ENCODE measurements around the gene M1AP.

The M1AP gene

DNA sequence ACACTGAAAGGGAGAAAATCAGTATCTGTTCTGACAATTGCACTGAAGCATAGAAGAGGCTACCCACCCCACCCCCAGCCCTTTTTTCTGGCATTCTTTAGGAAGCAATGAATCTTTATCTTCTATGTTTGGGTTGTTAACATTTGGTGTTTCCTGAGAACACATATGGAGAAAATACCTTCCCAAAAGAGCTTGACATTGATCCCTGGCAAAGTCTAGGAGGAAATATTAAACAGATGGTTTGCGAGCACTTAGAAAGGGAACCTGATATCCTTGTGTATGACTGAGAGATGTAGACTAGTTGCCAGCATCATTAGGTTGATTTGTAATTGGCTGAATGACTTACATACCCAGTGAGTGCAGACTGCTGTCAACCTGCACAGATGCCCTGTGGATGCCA lies 50.7 kb downstream of the M1AP start:
- DNase-seq (ENCODE audit: low read depth in 2 of 2), result no peak

DNA sequence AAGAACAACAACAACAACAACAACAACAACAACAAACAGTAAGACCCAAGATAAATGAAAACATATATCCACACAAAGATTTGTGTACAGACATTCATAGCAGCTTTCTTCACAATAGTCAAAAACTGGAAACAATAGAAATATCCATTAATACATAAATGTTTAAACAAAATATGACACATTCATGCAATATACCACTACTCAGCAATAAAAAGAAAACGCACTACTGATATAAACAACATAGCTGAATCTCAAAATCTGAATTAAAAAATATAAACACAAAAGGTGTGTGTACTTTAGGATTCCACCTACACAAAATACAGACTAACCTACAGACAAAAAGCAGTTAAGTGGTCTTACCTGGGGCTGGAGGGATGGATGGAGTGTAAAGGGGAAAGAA lies 51.5 kb downstream of the M1AP start:
- no peak for DNase-seq (ENCODE audit: low read depth in 2 of 2)

DNA sequence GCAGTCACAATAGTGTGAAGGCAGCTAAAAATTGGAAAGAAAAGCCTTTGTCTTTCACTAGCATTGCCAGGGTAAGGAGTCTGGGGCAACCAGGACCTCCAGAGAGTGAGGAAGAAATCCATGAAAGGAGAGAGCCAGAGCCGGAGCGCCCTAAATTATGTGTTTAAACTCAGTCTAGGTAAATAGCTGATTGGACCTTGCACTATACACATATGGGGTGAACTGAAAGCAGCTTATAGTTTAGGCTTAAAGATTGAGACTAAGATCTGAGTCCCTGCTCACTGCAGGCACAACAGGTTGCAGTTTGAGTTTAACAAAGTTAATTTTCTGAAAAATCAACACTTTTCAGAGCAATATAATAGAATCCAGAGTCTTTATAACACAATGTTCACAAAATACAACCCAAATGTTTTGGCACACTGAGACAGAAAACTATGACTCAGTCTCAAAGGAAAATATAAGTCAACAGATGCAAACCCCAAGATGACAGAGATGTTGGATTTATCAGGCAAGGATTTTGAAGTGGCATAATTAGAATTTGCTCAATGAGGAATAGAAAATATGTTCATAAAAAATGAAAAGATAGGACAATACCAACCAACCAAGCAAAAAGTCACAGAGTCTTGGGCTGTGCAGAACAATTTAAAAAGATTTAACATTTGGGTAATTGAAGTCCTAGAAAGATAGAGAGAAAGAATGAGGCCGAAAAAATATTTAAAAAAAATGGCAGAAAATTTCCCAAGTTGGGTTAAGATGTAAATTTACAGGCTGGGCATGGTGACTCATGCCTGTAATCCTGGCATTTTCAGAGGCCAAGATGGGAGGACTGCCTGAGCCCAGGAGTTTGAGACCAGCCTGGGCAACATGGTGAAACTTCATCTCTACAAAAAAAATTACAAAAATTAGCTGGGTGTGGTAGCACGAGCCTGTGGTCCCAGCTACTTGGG lies 54.0 kb downstream of the M1AP start:
- DNase-seq (ENCODE audit: low read depth in 2 of 2), result no peak

DNA sequence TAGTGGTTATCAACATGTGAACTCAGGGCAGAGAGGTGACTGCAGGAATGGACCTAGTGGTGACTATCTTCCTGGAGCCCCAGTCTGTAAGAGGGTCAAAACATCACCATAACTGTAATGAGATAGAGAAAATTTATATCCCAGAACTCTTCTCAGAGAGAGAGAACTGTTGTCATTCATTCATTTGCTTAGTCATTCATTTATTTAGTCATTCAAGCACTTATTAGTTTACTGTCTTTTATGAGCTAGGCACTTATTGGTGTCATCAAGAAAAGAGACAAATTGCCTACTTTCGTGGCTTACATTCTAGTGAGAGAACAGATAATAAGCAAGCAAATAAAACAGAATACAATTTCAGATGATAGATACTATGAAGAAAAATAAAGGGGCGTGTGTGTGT lies 59.5 kb downstream of the M1AP start:
- no peak for DNase-seq (ENCODE audit: low read depth in 2 of 2)

DNA sequence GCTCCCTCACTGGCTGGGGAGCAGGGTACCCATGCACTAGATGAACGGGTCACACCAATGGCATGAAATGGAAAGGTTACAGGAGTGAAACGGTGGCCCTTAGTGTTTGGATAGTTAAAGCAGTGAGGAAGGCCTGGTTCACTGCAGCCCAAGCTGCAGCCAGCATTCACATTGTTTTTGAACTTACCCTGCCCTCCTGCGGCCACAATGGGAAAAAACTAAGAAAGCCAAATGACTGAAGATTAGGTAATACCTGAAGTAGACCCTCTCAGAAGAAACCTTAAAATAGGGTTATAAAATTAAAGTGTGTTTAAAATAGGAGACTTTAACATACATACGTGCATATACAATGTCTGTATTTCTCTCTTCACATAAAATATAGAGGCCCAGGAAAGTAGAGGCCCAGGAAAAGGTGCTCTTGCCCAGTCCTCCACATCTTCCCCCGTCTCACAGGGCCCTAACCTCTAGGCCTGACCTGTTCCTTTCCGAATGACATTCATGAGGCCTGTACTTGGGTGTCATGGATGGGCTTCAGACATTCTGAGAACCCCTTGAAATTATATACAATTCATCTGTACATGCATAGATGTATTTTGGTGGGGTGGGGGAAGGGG lies 60.4 kb downstream of the M1AP start:
- peak; percentile 20 to 32 for DNase-seq (ENCODE audit: low read depth in 2 of 2)

DNA sequence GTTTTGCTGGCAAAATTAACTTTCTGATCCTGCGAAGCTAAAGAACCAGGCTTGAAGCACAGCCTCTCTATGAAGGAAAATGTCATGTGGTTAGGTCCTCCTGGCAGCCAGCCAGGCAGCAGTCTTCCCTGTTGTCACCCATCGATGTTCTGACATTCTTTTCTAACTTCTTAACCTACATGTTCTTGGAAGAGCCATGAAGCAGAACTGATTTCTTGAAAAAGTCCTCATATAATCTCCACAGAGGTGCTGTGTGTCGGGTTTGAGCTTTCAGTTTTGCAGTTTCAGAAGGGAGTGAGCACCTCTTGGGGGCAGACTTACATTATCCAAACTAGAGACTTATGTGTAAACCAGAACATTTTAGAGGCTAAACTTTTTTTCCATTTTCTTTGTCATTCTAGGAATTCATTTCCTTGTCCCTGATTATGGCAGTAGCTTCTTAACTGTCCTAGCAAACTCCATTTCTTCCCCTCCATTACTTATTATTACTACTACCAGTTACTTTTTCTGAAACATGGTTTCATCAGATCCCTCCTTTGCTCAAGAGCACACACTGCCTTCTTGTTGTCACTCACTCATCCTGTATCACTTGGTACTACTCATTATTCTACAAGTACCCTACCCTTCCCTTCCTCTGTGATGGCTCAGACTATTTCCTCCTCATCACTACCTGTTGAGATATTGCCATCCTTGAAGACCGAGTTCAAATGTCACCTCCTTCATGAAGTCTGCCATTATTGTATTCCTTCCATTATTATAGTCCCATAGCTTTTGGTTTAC lies 62.5 kb downstream of the M1AP start:
- no peak for DNase-seq (ENCODE audit: low read depth in 2 of 2)

DNA sequence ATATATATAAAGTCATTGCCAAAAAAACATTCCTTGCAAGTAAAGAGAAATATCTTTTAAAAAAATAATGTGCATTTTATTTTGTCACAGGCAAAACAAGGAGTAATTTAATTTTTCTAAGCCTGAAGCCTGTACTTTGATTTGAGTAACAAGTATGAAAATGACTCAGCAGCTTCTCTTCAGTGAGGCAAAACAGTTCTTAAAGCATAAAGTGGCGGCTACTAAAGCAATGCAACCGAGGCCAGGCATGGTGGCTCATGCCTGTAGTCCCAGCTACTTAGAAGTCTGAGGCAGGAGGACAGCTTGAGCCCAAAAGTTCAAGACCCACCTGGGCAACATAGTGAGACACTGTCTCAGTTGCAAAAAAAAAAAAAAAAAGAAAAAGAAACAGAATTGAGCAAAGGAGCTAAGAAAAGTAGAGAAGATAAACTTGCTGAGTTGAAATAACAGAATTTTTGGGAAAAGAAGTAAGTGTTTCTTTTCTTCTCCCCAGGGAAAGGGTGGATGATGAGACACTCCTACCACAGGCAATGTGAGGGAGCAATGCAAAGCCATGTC lies 64.0 kb downstream of the M1AP start:
- no peak for DNase-seq (ENCODE audit: low read depth in 2 of 2)

DNA sequence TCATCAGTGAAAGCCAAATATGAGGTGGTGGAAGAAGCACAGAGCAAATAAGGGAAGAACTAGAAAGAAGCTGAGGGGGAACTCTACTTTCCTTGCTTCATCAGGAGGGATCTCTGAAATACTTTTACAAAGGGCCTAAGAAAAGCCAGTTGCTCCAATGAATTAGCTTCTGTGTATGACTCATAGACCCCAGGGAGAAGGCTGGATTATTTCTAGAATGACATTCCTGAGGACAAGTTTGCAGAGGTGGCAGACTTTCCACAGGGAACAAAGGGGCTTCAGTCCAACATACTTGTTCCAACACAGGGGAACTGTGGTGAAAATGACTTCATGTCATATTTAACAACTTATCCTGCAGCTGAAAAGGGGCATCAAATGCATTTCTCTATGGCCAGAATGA lies 64.6 kb downstream of the M1AP start:
- DNase-seq (ENCODE audit: low read depth in 2 of 2), result no peak

DNA sequence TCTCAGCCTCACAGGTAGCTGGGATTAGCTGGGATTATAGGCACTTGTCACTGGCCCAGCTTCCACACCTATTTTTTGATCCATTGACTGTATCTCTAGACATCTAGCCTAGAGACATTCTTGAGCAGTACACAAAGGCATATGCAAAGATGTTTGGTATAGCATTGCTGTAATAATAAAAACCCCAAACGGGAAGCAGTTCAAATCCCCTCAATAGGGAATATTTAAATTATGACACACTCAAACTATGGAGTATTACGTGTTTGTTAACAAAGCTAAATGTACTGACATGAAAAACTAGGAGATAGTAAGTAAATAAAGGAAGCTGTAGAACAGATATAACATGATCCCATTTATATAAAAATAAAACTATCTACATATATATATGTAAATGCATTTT lies 65.9 kb downstream of the M1AP start:
- no peak for DNase-seq (ENCODE audit: low read depth in 2 of 2)

DNA sequence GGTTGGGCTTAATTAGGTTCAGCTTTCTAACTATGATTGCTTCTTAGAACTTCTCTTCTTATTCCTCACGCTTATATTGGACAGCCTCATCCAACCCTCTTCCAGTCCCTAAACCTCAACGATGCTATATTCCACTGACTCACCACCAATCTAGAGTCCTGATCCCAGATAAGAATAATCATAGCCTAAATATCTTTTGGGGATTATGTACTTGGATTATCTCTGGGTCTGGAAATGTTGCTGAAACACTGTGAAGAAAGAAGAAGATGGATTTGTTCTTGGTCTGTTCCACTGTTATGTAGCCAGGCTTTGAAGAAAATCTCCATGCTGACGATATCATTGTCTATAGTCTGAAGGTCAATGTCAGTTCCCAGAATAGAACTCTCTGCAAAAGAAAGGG lies 66.7 kb downstream of the M1AP start:
- DNase-seq (ENCODE audit: low read depth in 2 of 2), result no peak

DNA sequence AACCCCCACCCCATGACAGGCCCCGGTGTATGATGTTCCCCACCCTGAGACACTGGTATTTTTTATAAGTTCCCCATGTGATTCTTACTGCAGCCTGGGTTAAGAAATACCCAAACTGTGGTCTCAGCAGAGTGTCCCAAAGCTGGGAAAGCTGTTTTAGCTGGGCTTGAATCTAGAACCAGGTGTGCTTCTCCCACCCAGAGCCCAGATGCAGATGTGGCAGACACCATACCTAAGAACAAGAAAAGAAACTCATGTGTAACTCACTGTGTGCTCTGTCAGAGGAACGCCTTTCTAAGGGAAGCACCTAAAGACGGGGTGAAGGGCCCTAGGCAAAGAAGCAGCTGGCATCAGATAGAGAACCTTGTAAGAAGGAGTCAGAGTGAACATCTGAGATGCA lies 69.7 kb downstream of the M1AP start:
- no peak for DNase-seq (ENCODE audit: low read depth in 2 of 2)

DNA sequence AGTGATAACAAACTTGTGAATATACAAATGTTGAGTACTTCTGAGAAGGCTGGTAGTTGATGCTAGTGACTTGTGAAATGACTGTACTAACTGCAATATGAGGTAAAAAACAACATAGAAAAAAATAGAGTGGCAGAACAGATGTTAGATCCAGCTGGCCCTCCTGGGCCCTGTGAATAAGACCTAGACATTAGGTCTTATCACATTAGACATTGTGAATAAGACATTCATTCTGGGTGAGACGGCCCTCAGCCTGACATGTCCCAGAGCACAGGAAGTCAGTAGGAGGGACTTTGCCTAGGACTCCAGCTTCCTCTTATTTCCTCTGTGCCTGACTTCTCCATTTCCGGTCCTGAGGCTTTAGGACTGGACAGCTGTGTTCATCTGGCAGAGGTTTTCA lies 70.7 kb downstream of the M1AP start:
- no peak for DNase-seq (ENCODE audit: low read depth in 2 of 2)

DNA sequence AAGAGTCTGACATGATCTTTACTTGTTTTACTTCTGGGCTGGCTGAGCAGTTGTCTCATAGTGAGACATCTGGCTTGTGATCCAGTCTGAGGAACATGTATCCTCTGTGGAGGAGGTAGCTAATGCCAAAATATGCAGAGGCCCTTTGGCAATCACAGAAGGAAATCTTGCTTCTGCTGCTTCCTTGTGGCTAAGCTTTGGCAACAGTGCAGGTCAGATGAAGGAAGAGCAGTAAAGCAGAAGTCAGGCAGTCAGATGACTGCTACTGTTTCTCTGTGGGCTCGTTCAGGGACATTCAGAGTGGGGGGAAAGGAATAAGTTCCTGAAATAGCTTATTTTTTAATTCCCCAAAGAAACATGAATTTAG lies 71.3 kb downstream of the M1AP start:
- DNase-seq (ENCODE audit: low read depth in 2 of 2), result no peak

DNA sequence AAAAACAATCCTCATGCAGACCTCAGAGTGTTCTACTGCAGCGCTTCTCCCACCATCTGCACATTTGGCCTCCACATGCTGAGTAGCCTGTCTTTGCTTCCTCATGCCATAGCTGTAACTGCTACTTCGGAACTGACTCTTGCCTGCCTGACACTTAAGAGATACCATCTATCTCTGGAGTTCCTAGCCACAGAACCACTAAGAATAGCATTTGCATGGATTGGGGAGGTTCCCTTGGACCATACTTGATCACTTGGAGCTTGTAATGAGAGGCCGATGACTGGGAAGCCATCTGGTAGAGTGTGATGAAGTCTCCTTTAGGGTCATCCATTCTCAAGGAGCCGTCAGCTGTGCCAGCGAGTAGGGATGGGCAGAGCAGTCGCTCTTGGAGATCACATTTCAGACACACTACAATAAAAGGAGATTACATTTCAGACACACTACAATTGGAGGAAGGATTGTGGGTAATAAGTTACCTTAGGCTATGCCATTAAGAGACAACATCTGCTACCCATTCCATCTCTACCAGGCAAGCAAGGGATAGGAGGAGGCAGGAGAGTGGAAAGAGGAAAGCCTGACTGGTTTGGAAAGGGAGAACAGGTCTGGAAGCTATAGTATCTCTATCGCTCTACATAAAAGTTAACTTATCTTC lies 71.8 kb downstream of the M1AP start:
- DNase-seq (ENCODE audit: low read depth in 2 of 2), result no peak

DNA sequence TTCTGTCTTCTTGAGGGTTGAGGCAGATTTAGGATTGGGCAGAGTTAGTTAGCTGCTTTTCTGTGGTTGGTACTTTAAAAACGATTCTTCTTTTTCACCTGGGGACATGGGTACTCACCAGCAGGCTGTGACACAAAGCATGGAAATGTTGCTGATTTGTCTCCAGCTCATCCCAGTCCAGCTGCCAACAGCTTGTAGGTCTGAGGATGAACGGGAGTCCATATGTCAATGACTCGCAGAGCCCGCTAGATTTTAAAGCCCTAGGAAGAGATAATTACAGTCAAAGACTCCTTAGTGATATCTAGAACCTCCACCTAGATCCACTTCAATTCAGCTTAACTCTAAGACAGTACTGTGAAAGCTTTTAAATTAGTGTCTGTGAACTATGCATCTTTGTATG lies 72.8 kb downstream of the M1AP start:
- DNase-seq (ENCODE audit: low read depth in 2 of 2), result no peak

DNA sequence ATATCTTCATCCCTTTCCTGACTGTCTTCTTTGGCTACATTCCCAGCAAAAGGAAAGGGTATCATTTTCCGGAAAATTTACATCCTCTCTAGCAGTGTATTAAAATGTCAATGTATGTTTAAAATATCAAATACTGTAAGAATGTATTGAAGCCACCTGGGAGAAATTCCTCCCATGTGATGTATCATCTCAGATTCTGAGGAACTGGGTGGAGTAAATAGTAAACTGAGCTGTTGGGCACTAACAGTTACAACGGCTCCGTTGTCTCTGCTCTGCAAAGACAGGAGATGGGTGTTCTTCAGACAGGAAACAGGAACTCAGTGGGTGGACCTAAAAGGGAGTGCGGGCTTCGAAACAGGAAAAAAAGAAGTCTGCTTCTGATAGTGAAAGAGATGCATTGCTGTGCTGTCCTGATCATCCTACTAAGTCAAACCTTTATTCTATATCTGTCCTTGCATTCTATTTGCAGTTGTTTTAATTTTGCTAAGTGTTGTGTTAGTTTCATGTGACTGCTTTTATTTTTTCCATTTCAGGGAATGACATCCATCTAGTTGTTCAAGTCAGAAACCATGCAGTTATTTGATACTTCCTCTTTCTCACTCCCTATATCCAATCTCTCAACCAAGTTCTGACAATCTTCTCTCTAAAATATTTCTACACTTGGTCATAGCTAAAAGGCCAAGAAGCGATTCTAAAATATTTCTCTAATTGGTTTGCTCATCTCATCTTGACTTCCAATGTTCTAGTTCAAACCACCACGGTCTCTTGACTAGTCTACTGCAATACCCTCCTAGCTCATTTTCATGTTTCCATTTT lies 74.2 kb downstream of the M1AP start:
- no peak for DNase-seq (ENCODE audit: low read depth in 2 of 2)

DNA sequence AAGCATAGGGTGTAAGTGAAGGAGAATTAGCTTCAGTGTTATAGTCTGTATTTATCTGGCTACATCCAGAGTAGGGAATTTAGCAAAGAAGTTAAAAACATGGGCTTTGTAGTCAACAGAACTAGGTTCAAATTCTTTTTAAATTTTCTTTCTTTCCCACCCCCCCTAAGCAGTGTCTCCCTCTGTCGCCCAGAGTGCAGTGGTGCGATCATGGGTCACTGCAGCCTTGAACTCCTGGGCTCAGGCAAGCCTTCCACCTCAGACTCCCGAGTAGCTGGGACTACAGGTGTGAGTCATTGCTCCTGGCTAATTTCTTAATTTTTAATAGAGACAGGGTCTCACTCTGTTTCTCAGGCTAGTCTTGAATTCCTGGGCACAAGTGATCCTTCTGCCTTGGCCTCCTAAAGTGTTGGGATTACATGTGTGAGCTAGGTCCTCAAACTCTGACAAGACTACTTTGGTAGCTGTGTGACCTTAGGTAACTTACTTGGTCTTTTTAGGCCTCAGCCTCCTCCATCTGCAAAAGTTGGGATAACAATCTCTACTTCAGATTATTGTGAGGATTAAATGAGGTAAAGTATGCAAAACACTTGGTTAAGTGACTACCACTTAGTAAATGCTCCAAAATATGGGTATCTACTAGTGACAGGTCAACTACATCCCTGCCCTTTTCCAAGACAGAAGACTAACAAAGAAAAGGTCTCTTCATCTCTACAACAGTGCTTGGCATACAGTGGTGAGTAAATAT lies 75.8 kb downstream of the M1AP start:
- no peak for DNase-seq (ENCODE audit: low read depth in 2 of 2)

DNA sequence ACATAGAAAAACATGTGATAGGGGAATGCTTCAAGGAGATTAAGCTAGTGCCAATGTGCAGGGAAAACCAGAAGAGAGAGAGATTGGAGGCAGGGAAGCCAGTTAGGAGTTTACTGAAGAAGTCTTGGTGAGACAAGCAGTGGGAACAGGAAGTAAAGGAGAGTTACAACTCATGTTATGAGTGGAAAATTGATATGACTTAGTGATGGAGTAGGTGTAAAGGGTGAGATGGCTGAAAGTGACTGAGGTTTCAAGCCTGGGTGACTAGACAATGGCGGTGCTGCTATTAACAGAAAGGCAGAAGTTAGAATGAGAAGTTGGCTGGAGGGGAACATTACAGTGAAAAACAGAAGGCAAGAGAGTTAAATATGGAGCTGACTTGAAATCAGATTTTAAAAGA lies 77.1 kb downstream of the M1AP start:
- no peak for DNase-seq (ENCODE audit: low read depth in 2 of 2)

DNA sequence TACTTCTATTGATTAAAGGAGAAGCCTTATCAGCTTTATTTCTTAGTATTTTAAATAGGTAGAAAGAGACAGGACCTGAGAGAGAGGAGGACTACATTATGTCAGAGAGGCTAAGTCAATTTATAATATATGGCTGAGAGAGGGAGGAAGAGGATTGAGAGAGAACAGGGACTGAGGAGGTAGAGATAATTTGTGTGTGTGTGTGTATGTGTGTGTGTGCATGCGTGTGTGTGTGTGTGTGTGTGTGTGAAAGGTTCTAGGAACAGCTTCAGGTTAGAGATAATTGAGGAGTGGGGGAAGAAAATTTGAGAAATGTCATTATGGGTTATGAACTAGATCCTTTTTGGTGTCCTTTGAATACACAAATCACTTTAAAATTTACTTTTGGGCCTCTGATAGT lies 78.4 kb downstream of the M1AP start:
- DNase-seq (ENCODE audit: low read depth in 2 of 2), result no peak

DNA sequence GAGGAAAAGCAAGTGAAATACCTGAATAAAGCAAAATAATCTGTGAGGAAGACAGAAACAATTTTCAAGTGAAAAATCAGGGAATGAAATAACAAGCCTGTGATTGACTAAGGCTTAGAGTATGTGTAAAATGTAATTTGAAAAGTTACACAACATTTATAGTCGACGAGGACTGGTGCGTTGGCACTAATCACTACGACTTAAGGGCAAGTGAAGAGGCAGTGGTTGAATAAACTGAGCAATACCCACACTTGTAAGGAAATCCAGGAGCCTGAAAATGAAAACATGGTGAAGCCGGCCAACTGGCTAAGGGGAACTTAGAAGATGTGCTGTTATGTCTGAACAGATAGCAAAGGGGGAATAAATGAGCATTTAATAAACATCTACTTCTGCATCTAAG lies 80.2 kb downstream of the M1AP start:
- DNase-seq (ENCODE audit: low read depth in 2 of 2), result no peak

DNA sequence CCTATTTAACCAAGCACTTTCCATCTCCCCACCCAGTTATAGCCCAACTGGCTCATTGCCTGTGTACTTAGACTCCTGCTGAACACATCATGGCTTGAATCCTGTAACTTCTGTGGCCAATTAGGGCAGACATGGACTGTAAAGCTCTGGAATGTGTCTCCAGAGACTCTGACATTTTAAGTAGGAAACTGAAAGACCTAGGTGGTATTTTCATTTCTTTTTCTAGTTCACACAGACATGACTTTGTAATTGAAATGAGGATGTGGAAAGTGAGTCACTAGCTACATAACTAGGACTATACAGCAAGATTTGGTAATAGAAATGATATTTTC lies 81.4 kb downstream of the M1AP start:
- no peak for DNase-seq (ENCODE audit: low read depth in 2 of 2)
